ENCODE data around the gene PTPN3. TPM values are rescaled to one million over a fixed set of nuclear protein-coding genes. Genes with fewer than 3 reads are reported as not detected.

Gene PTPN3
- total RNA-seq, 1 donor from 2014 or later, result 5.3 TPM

- DNase-seq, result no peak
Observed at GRCh38 chr9:109477258-109478050, 20.7 kb downstream of the PTPN3 start.

GRCh38 chr9:109476642-109477257, 21.4 kb downstream of the PTPN3 start:
- DNase-seq, result no peak

- no peak for DNase-seq
Observed at GRCh38 chr9:109475526-109475925, 22.6 kb downstream of the PTPN3 start.

- no peak for DNase-seq
Observed at GRCh38 chr9:109474944-109475343, 23.2 kb downstream of the PTPN3 start.

GRCh38 chr9:109474170-109474569, 23.9 kb downstream of the PTPN3 start:
- DNase-seq, result no peak

- no peak for DNase-seq
Observed at GRCh38 chr9:109473329-109473728, 24.8 kb downstream of the PTPN3 start.

- DNase-seq, result no peak
Observed at GRCh38 chr9:109471475-109472393, 26.4 kb downstream of the PTPN3 start.

GRCh38 chr9:109469646-109470358, 28.3 kb downstream of the PTPN3 start:
- DNase-seq, result peak; percentile 69

- no peak for DNase-seq
Observed at GRCh38 chr9:109468927-109469326, 29.2 kb downstream of the PTPN3 start.

- DNase-seq, result no peak
Observed at GRCh38 chr9:109467936-109468335, 30.2 kb downstream of the PTPN3 start.

- no peak for DNase-seq
Observed at GRCh38 chr9:109466623-109467590, 31.2 kb downstream of the PTPN3 start.

GRCh38 chr9:109463924-109464625, 34.0 kb downstream of the PTPN3 start:
- DNase-seq, result no peak

- no peak for DNase-seq
Observed at GRCh38 chr9:109460576-109460975, 37.5 kb downstream of the PTPN3 start.

- no peak for DNase-seq
Observed at GRCh38 chr9:109459423-109459822, 38.7 kb downstream of the PTPN3 start.

GRCh38 chr9:109458453-109459211, 39.5 kb downstream of the PTPN3 start:
- no peak for DNase-seq

GRCh38 chr9:109456811-109457210, 41.3 kb downstream of the PTPN3 start:
- no peak for DNase-seq

GRCh38 chr9:109455861-109456260, 42.2 kb downstream of the PTPN3 start:
- DNase-seq, result no peak

- no peak for DNase-seq
Observed at GRCh38 chr9:109455391-109455790, 42.7 kb downstream of the PTPN3 start.

GRCh38 chr9:109454601-109455155, 43.4 kb downstream of the PTPN3 start:
- no peak for DNase-seq

Data from occipital lobe (tissue), 2 donors.